ENCODE measurements around the gene TSEN34.
A peak's percentile ranks its signal among the peaks of the same experiment; 100 is the strongest.
"Not testable (repeated sequence)": the region's sequence is repeated elsewhere in the genome, so short reads cannot be mapped to it uniquely, and the experiment has no call there.

The TSEN34 gene

DNA sequence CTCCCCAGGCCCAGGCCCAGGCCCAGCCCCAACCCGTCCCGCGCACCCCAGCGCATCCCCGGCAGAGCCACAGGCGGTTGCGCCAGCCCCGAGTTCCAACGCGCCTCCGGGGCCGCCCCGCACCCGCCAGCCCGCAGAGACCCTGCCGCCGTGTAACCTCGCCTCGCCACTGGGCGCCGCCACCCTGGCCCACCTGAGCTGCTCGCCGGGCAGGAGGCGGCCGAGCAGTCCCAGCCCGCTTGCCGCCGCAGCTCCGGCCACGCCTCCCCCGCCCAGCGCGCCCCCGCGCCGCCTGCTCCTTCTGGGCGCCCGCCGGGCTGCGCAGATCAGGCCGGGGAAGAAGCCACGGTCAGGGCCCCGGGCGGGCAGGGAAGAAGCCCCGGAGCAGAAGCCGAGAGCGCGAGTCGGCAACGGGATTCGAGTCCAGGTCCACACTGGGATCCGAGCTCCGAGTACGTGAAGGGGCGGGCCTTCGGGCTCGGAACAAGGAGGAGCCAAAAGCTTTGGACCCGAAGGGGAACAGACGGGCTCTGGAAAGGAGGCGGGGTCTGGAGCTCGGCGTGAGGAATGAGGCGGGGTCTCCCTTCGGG lies 1.9 kb upstream of the TSEN34 start, which contains the start of gene MBOAT7:
Gene MBOAT7, minus strand, starts transcription at position 436 of the 590 bp plus-strand sequence. CDS start 1,072 bp downstream, outside the sequence.
- peak; percentile 67 for DNase-seq

DNA sequence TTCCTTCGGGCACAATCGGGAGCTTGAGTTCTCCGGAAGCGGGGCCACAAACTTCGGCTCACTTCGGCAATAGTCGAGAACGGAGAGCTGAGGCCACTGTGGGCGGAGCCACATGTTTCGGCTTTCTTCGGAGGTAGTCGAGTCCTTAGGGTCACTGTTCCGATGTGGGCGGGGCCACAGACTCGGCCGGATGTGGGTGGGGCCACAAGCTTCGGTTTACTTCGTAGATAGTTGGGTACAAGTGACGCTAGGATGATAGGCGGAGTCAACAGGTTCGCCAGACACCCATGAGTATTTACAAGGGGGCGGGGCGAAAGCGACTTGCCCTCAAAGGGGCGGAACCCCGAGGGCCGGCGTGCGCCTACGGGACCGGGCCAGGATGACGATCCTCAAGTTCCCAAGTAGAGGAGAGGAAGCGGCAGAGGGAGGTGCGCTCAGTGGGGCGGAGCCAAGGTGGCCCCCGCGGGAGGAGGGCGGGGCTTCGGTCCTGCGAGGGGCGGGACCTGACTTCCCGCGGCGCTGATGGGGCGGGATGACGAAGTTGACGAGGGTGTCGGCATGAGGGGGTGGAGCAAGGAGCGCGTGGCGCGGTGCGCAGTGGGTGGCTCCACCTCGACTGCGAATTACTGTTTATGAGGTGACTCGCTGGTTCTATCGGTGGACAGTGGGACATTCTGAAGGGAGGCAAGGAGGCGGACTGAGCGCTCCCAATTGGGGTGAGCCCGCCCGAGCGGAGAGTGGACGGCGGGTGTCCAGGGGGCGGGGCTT lies 1.2 kb upstream of the TSEN34 start:
- peak; percentile 100 for DNase-seq

DNA sequence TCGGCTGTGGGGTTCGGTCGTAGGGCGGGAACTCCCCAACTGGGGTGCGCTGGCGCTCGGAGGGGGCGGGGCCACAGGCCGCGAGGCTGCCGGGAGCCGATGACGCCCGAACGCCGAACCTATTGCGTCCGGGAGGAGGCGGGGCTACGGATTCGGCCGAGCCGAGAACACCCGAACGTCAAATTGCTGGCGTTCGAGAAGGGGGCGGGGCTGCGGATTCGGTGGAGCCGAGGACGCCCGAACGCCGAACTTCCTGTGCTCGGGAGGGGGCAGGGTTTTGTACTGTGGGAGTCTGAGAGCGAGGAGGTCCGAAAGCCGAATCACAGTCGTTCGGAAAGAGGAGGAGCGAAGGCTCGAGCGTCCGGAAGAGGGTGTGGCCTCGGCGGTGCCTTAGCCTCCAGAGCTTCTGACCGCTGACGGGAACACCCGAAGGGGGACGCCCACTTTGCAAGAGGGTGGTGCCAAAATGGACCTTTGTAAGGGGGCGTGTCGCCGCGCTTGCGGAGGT lies 551 bp upstream of the TSEN34 start:
- peak; percentile 99 for DNase-seq

DNA sequence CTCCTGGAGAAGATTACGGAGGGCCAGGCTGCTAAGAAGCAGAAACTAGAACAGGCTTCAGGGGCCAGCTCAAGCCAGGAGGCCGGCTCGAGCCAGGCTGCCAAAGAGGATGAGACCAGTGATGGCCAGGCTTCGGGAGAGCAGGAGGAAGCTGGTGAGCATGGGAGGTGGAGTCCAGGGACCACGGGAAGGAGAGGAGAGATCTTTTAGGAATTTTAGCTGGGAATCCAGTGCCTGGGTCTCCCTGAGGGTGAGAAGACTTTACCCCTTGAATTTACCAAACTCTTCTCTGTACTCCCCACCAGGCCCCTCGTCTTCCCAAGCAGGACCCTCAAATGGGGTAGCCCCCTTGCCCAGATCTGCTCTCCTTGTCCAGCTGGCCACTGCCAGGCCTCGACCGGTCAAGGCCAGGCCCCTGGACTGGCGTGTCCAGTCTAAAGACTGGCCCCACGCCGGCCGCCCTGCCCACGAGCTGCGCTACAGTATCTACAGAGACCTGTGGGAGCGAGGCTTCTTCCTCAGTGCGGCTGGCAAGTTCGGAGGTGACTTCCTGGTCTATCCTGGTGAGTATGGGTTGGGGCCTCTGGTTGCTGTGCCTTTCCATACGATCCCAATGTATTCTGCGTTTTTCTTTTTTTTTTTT lies 824 bp downstream of the TSEN34 start:
- DNase-seq, result no peak

DNA sequence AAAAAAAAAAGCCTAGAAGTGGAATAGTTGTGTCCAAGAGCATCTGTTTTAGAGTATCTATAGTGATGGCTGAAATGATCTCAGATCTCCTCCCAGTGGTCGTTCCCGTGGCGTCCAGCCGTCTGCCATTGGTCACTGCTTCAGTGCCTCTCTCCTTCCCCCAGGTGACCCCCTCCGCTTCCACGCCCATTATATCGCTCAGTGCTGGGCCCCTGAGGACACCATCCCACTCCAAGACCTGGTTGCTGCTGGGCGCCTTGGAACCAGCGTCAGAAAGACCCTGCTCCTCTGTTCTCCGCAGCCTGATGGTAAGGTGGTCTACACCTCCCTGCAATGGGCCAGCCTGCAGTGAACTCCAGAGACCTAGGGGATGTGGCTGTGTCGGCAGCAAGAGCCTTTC lies 1.9 kb downstream of the TSEN34 start:
- DNase-seq, result no peak

DNA sequence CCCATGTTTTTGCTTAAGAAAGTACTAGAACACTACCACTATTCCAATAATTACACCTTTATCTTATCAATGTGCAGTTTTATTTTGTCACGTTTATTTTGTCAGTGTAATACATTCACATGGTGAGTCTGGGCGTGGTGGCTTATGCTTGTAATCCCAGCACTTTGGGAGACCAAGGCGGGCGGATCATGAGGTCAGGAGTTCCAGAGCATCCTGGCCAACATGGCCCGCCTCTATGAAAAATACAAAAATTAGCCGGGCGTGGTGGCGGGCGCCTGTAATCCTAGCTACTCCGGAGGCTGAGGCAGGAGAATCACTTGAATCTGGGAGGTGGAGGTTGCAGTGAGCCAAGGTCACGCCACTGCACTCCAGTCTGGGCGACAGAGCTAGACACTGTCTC lies 3.4 kb downstream of the TSEN34 start:
- not testable (repeated sequence) for DNase-seq

DNA sequence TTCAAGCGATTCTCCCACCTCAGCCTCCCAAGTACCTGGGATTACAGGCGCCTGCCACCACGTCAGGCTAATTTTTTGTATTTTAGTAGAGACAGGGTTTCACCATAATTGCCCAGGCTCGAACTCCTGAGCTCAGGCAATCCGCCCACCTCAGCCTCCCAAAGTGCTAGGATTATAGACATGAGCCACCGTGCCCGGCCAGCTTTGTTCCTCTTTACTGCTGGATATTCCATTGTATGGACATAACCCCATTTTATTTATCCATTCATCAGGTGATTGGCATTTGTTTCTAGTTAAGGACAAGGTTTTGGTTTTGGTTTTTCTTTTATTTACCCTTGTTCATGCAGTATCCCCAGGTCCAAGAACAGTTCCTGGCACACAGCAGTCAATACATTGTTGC lies 5.4 kb downstream of the TSEN34 start:
- no peak for DNase-seq

DNA sequence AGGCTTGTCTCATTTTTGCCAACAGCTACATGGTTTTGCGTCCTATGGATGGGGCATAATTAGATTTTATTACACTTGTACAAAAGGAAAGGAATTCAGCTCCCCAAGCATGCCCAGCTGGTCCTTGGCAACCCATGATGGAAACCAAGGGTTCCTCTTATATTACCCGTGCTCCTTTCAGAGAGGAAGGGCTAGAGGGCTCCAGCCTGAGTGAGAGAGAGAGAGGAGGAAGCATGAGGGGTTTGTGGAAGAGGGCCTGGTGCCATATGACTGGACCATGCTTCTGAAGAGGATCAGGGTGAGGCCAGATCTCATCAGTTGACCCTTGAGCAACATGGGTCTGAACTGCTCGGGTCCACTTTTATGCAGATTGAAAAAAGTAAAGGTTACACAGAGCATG lies 6.0 kb downstream of the TSEN34 start:
- no peak for DNase-seq

DNA sequence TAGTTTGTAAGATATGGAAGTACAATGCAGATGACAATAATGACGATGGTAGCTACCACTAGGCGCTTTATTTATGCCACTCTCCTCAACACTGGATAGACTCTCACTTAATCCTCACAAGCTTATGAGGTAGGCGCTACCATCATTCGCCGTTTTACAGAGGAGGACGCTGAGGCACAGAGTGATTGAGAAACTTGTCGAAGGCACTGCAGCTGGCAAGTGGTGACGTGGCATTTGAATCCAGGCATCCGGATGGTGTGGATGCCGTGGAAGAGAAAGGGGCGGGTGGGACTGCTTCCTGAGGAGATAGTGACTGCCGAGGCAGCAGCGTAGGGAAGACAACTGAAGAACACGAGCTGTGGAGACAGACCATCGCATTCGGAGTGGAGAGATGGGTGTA lies 8.3 kb downstream of the TSEN34 start:
- no peak for DNase-seq

DNA sequence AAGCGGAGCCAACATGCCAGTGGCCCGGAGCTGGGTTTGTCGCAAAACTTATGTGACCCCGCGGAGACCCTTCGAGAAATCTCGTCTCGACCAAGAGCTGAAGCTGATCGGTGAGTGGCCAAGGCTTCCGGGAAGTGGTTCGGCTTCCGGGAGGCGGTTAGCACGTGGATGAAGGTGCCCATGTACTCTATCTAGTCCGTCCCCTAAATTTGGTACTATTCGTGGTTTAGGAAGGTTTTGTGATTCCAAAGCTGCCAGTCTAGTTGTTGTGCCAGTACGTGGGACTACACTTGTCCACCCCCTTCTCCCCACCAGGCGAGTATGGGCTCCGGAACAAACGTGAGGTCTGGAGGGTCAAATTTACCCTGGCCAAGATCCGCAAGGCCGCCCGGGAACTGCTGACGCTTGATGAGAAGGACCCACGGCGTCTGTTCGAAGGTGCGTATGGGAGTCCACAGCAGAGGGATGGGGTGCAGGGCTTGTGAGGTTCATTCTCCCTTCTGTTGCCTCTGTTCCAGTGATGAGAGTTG lies 10.1 kb downstream of the TSEN34 start:
- no peak for DNase-seq

DNA sequence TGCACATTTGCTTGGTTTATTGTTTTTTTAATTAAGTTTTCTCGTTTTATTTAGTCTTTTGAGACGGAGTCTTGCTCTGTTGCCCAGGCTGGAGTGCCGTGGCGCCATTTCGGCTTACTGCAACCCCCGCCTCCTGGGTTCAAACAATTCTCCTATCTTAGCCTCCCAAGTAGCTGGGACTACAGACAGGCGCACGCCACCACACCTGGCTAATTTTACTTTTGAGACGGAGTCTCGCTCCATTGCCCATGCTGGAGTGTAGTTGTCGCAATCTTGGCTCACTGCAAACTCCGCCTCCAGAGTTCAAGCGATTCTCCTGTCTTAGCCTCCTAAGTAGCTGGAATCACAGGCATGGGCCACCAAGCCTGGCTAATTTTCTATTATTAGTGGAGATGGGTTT lies 10.9 kb downstream of the TSEN34 start:
- no peak for DNase-seq

DNA sequence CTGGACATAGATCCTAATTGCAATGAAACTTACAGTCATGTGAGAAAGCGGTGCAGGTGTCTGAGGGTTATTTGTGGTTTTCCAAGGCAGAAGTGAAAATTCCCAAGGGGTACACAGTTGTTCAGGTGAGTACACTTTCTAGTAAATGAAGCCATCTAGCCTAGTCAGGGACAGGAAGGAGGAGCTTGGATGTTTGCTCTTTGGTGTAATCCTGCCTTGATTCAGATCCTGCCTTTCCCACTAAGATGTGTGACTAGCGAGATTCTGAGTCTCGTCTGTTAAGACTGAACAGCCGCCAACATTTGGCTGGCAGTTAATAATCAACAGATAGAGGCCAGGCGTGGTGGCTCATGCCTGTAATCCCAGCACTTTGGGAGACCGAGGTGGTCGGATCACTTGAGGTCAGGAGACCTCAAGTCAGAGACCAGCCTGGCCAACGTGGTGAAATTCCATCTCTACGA lies 12.1 kb downstream of the TSEN34 start:
- no peak for DNase-seq

DNA sequence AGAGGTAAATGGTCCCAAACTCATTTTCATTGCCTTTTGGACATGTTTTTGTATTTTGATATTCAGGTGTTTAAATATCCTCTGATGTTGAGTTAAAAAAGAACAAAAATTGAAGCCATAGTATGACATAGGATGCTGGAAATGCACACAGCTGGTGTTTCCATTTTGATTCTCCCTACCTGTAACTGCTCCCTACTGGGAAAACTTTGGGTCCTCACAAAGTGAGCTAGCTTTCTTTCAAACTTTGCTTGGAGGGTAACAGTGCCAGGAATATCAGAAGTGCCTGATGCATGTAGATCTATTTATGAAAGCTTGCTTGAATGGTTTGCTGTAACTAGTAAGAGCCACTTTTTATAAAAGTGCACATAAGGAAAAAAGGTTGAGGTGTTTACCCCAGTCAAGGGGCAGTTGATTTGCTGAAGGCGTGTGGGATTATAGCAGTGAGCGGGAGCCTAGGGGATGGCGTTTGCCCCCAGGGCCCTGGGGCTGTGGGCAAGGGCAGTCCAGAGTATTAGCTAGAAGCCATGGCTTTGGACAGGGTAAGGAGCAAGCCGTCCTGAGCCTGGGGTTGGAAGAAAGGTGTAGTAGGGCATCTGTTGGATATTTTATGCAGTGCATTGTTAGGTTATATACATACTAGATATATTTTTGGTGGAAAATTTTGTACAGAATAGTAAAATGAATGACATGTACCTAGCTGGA lies 13.8 kb downstream of the TSEN34 start:
- DNase-seq, result no peak

DNA sequence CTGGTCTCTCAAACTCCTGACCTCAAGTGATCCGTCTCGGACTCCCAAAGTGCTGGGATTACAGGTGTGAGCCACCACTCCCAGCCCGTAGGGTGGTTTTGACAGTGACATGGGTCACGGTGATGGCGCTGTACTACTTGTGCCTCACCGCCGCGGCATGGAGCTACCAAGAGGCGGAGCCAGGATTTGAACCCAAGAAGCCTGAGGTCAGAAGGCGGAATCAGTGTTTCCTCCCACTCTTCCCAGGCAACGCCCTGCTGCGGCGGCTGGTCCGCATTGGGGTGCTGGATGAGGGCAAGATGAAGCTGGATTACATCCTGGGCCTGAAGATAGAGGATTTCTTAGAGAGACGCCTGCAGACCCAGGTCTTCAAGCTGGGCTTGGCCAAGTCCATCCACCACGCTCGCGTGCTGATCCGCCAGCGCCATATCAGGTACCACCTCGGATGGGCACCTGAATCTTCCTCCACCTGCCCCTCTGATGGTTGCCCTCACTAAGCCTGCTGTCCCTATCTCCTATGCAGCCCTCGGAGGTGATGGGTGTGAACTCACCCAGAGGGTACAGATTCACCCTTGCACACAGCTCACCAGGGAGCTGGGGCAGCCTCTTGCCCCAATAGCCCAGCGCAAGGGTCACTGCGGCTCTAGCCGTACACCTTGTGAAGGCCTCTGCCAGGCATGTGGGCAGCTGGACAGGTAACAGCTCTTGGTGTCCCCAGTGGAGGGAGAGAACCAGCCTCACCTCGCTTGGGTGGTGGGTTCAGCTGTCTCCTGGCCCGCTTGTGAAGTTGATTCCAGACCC lies 15.1 kb downstream of the TSEN34 start:
- DNase-seq, result no peak

DNA sequence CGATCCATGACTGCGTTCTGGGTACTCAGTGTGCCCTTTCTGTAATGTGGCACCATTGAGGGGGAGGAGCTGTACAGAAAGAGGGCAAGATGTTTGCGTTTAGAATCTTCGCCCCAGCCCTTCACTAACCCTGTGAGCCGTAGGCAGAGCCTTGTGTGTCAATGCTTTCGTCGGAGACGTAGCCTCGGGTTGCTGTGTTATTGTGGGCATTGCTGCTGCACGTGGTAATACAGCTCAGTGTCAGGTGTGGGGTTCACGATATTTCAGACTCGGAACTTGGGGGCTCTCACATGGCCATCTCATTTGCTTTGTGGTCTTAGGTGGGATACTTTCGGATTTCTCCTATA lies 15.7 kb downstream of the TSEN34 start:
- no peak for DNase-seq

DNA sequence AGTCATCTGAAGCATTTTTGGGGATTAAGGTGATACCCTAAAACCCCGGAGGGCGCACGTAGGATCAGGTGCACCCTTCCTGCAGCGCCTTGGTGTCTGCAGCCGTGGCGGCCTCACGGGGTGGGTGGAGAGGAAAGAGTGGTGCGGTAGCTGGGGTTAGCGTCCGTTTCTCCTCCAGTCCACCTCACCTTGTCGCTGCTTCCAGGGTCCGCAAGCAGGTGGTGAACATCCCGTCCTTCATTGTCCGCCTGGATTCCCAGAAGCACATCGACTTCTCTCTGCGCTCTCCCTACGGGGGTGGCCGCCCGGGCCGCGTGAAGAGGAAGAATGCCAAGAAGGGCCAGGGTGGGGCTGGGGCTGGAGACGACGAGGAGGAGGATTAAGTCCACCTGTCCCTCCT lies 16.1 kb downstream of the TSEN34 start:
- not testable (repeated sequence) for DNase-seq

DNA sequence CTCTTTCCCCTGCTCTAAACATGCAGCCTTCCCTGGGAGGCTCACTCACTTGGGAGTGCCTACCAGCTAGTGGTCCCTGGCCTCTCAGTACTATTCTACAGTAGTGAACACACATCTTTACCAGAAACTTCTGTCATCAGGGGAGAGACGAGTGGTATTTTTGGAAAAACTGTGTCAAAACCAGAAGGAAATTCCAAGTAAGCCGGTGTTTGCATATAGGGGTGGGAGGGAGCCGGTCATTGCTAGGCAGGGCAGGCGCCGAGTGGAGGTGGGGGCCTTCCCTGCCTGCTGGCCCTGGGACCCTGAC lies 16.5 kb downstream of the TSEN34 start:
- DNase-seq, result no peak

DNA sequence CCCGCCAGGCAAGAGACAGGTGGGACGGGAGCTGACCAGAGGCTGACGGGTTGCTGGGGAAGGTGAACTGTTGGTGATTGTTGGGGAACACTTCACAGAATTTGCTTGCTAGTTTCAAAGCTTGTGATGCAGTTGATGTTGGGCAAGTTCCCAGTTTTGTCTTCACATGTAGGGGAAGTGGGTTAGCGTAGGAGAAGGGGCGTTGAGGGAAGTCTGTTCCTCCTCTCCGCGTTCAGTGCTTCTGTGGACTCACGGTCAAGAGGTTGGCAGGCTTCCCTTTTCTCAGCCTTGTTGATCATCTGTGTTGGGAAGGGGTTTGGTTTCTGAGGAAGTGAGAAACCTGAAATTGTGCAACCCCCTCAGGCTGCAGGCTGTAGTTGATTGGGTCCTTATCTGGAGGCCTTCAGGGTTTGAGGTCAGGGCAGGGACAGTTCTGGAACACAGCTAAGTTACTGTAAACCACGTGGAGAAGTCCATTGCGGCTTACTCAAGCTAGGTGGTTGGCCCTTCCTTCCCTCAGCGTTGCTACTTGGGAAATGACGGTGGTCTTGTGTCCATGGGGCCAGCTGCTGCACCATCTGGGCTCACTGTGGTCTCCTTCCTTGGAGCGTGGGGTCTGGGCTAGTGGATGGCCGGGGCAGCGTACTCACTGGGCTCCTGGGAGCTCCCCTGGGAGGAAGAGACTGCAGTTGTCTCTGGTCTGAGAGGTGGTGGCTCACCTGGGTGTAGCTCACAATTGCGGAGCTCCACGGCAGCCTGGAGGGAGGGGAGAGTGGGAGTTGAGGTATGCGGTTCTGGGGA lies 17.1 kb downstream of the TSEN34 start:
- DNase-seq, result no peak

DNA sequence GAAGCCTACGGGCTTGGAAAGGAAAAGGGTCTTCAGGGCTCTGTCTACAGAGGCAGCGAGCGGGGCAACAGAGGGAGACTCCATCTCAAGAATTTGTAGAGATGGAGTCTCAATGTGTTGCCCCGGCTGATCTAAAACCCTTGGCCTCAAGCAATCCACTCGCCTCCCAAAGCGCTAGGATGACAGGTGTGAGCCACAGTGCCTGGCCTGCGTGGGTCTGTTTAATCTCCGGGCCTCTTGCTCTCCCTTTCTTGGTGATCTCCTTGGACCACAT lies 17.6 kb downstream of the TSEN34 start:
- DNase-seq, result no peak

DNA sequence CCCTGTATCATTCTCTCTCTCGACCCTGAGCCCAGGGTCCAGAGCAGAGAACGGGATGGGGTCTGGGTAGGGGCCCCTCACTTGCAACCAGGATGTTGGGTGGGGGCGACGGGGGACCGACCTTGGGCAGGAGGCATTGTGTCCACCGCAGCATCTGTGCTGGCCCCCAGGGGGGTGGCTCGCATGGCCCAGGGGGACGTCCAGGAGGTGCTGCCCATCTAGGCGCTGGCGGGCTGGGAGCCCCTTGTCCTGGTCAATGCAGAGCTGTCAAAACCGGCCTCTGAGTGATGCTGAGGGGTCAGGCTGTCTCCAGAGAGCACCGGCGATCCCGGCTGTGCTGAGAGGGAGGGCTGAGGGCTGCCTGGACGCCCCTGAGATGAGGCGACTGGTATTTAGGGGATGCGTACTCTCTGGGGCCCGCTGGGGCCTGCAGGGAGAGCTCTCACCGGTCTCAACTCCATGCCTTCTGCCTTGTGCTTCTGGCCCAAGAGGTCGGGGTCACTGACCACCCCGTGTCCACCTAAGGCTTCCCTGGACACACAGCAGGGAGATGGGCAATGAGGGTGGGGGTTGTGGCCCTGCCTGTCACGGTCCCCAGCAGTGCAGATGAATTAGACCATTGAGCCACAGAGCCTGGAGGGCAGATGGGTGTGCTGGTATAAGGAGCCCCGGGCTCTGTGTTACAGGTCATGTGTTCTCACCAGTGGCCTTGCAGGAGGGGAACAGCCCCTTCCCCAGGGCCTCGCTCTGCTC lies 18.1 kb downstream of the TSEN34 start:
- no peak for DNase-seq
